GM21737 (cell line): ENCODE measurements around the gene MYO9B.
"Not testable (repeated sequence)": the region's sequence is repeated elsewhere in the genome, so short reads cannot be mapped to it uniquely, and the experiment has no call there.

Experiments used
- ATAC-seq: cut with Tn5 transposase; IDR thresholded peaks from one replicate; pipeline ENCODE4 v1.9.1; 2021; ENCODE audit warnings: mild to moderate bottlenecking, moderate library complexity; ENCODE audit not compliant: unreplicated experiment

The MYO9B gene

GRCh38 chr19:17171874-17172273, 96.3 kb downstream of the MYO9B start:
- ATAC-seq: no peak

GRCh38 chr19:17172624-17173345, 97.2 kb downstream of the MYO9B start:
- no peak for ATAC-seq

- no peak for ATAC-seq
These were observed 102.7 kb downstream of the MYO9B start for GRCh38 chr19:17178291-17178690.

- no peak for ATAC-seq
These were observed 105.6 kb downstream of the MYO9B start for GRCh38 chr19:17180997-17181702.

- ATAC-seq: no peak
These were observed 107.7 kb downstream of the MYO9B start for GRCh38 chr19:17183271-17183761.

GRCh38 chr19:17183858-17184321, 108.3 kb downstream of the MYO9B start:
- ATAC-seq: no peak

GRCh38 chr19:17184371-17184841, 108.8 kb downstream of the MYO9B start:
- no peak for ATAC-seq

- ATAC-seq: no peak
These were observed 110.0 kb downstream of the MYO9B start for GRCh38 chr19:17185590-17185989.

- ATAC-seq: not testable (repeated sequence)
These were observed 116.2 kb downstream of the MYO9B start for GRCh38 chr19:17191736-17192135.

- ATAC-seq: no peak
These were observed 117.2 kb downstream of the MYO9B start for GRCh38 chr19:17192751-17193150.

GRCh38 chr19:17194608-17195007, 119.0 kb downstream of the MYO9B start:
- ATAC-seq: no peak

GRCh38 chr19:17195106-17195505, 119.5 kb downstream of the MYO9B start:
- no peak for ATAC-seq

- ATAC-seq: no peak
These were observed 121.0 kb downstream of the MYO9B start for GRCh38 chr19:17196610-17197009.

GRCh38 chr19:17197666-17198065, 122.1 kb downstream of the MYO9B start:
- ATAC-seq: no peak

- no peak for ATAC-seq
These were observed 125.0 kb downstream of the MYO9B start for GRCh38 chr19:17200408-17201079.

GRCh38 chr19:17202249-17202648, 126.7 kb downstream of the MYO9B start:
- no peak for ATAC-seq

- no peak for ATAC-seq
These were observed 127.1 kb downstream of the MYO9B start for GRCh38 chr19:17202713-17203112.

GRCh38 chr19:17205237-17206140, 129.9 kb downstream of the MYO9B start:
- ATAC-seq: no peak

GRCh38 chr19:17206736-17207581, 131.4 kb downstream of the MYO9B start:
- no peak for ATAC-seq
